K562 (cell line): ENCODE data around the gene KNL1. TPM values are rescaled to one million over a fixed set of nuclear protein-coding genes. Genes with fewer than 3 reads are reported as not detected.
A peak's percentile ranks its signal among the peaks of the same experiment; 100 is the strongest.

Source experiments
- MEIS2 ChIP-seq: fragments of 450-650 bp; IDR thresholded peaks from 2 replicates; pipeline ENCODE4 v1.6.1; 2014; ENCODE audit warnings: mild to moderate bottlenecking; ENCODE audit not compliant: partially characterized antibody
- MLX ChIP-seq, 2 experiments: fragments of 450-650 bp in 1 of 2; sonication (generic) in 1 of 2; formaldehyde crosslinking; conservative IDR thresholded peaks; 2 replicates each; pipeline versions ENCODE4 v1.4.0 to v1.8.1; 2020 to 2022; ENCODE audit warnings: mild to moderate bottlenecking in 1 of 2, missing genetic modification reagents in 1 of 2
- MYC ChIP-seq, 2 experiments: fragments of 250-450 bp in 1 of 2; sonication (Bioruptor Pico) in 1 of 2; IDR thresholded peaks; 2 replicates each; pipeline versions ENCODE4 v1.5.1 to v1.6.1; 2012 to 2021; ENCODE audit warnings: low read depth in 2 of 2, borderline replicate concordance in 1 of 2, improper control_type of control experiment in 1 of 2, low read length in 1 of 2, mild to moderate bottlenecking in 1 of 2, moderate library complexity in 1 of 2
- NELFE ChIP-seq: IDR thresholded peaks from 2 replicates; pipeline ENCODE4 v1.6.1; 2011; ENCODE audit warnings: mild to moderate bottlenecking; ENCODE audit not compliant: insufficient read depth, insufficient read length
- SMARCA4 ChIP-seq: fragments of 450-650 bp; IDR thresholded peaks from 2 replicates; pipeline ENCODE4 v1.6.1; 2016
- TBP ChIP-seq: optimal IDR thresholded peaks from 2 replicates; pipeline ENCODE3; 2011; ENCODE audit warnings: low read depth, low read length, improper control_type of control experiment
- TEAD4 ChIP-seq, 2 experiments: sonication (generic) in 1 of 2; formaldehyde crosslinking in 1 of 2; IDR thresholded peaks; 2 replicates each; pipeline versions ENCODE4 v1.6.1 to v1.8.0; 2012 to 2022; ENCODE audit warnings: borderline replicate concordance in 1 of 2, inconsistent platforms in 1 of 2, low read length in 1 of 2, mild to moderate bottlenecking in 1 of 2, missing genetic modification reagents in 1 of 2
- THRB ChIP-seq: fragments of 450-650 bp; formaldehyde crosslinking; conservative IDR thresholded peaks from 2 replicates; pipeline ENCODE4 v1.4.0; 2022; ENCODE audit warnings: mild to moderate bottlenecking, missing genetic modification characterization
- UBTF ChIP-seq, 2 experiments: IDR thresholded peaks; 2 replicates each; pipeline ENCODE4 v1.6.1; 2012; ENCODE audit warnings: improper control_type of control experiment in 2 of 2, low read depth in 2 of 2, low read length in 2 of 2, borderline replicate concordance in 1 of 2
- polyA plus RNA-seq, 8 experiments: library from polyadenylated mRNA; depleted of rRNA in 4 of 8; stranded (reverse) in 5 of 8; unstranded in 3 of 8; fragments of >200 nt; fragmentation: Nextera tagmentation in 2 of 8; fragmentation: Illumina TruSeq in 1 of 8; extraction: Ambion mirVana in 2 of 8; extraction: Trizol in 1 of 8; gene quantifications; 2 replicates each; pipeline versions ENCODE4 v1.2.1 to v1.2.3, GENCODE V29; 2011 to 2014; ENCODE audit warnings: inconsistent platforms in 1 of 8, missing spikeins in 1 of 8
- total RNA-seq, 7 experiments: library from RNA; depleted of rRNA in 6 of 7; stranded (reverse); fragments of >200 nt in 6 of 7; fragmentation: Illumina TruSeq in 2 of 7; extraction: Trizol in 2 of 7; gene quantifications; 2 replicates each; pipeline versions ENCODE4 v1.2.1 to v1.2.3, GENCODE V29; 2011 to 2021; ENCODE audit warnings: low replicate concordance in 1 of 7
- TF ChIP-seq, protein P1 (sequence below): IDR thresholded peaks from 3 replicates; pipeline ENCODE4 v1.6.1; 2011; ENCODE audit warnings: borderline replicate concordance, mild to moderate bottlenecking, moderate library complexity; ENCODE audit not compliant: insufficient read length; ENCODE audit errors: extremely low read depth
- TF ChIP-seq, protein P2 (sequence below): fragments of 450-650 bp; conservative IDR thresholded peaks from 2 replicates; pipeline ENCODE4 v1.6.1; 2016; ENCODE audit warnings: missing genetic modification characterization, low read depth, mild to moderate bottlenecking, control low read depth, missing compliant biosample characterization
- TF ChIP-seq, protein P3 (sequence below): IDR thresholded peaks from 2 replicates; pipeline ENCODE4 v1.6.1; 2011; ENCODE audit warnings: borderline replicate concordance, low read depth, mild to moderate bottlenecking, moderate library complexity, low read length; ENCODE audit not compliant: insufficient read depth, poor library complexity, severe bottlenecking

KNL1 gene
- total and polyA plus RNA-seq, 9 of the 15 experiments (the other 6 are each of a cell fraction or from before 2014, with no cell fraction given): 14.5 to 65.4 (median 34.6) TPM

GRCh38 chr15:40693904-40694687 is 100.0 kb downstream of the KNL1 start (continued):
- TF ChIP-seq, protein P1, sequence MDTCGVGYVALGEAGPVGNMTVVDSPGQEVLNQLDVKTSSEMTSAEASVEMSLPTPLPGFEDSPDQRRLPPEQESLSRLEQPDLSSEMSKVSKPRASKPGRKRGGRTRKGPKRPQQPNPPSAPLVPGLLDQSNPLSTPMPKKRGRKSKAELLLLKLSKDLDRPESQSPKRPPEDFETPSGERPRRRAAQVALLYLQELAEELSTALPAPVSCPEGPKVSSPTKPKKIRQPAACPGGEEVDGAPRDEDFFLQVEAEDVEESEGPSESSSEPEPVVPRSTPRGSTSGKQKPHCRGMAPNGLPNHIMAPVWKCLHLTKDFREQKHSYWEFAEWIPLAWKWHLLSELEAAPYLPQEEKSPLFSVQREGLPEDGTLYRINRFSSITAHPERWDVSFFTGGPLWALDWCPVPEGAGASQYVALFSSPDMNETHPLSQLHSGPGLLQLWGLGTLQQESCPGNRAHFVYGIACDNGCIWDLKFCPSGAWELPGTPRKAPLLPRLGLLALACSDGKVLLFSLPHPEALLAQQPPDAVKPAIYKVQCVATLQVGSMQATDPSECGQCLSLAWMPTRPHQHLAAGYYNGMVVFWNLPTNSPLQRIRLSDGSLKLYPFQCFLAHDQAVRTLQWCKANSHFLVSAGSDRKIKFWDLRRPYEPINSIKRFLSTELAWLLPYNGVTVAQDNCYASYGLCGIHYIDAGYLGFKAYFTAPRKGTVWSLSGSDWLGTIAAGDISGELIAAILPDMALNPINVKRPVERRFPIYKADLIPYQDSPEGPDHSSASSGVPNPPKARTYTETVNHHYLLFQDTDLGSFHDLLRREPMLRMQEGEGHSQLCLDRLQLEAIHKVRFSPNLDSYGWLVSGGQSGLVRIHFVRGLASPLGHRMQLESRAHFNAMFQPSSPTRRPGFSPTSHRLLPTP: no peak
- TF ChIP-seq THRB (CRISPR knock-in tag) (peak; percentile 53; the same call in 1 of the 2 replicates), MEIS2 (peak; percentile 1), MYC (IDR thresholded peaks at IDR 0.05; ENCODE audit: low read depth, low read length) (0 out of 2 replicates have a peak, but pooled peaks have one; percentile 72), MYC (CRISPR knock-in tag; IDR thresholded peaks at IDR 0.05; ENCODE audit: borderline replicate concordance, low read depth) (no peak), TBP (peak; percentile 15), NELFE (no peak), MLX (CRISPR knock-in tag; conservative IDR thresholded peaks at IDR 0.05) (no peak), SMARCA4 (0 out of 2 replicates have a peak, but pooled peaks have one; percentile 36), TEAD4 (IDR thresholded peaks at IDR 0.05; ENCODE audit: low read length) (peak; percentile 74), TEAD4 (CRISPR knock-in tag; IDR thresholded peaks at IDR 0.05; ENCODE audit: borderline replicate concordance) (no peak; the same call in 1 of the 2 replicates), UBTF (IDR thresholded peaks at IDR 0.05; ENCODE audit: borderline replicate concordance in 1 of 2, low read depth in 2 of 2, low read length in 2 of 2) (0 out of 4 replicates have a peak, but pooled peaks of 1 of the 2 experiments have one; percentile 16)
- TF ChIP-seq, protein P2, sequence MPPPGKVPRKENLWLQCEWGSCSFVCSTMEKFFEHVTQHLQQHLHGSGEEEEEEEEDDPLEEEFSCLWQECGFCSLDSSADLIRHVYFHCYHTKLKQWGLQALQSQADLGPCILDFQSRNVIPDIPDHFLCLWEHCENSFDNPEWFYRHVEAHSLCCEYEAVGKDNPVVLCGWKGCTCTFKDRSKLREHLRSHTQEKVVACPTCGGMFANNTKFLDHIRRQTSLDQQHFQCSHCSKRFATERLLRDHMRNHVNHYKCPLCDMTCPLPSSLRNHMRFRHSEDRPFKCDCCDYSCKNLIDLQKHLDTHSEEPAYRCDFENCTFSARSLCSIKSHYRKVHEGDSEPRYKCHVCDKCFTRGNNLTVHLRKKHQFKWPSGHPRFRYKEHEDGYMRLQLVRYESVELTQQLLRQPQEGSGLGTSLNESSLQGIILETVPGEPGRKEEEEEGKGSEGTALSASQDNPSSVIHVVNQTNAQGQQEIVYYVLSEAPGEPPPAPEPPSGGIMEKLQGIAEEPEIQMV (tag): no peak
- TF ChIP-seq, protein P3, sequence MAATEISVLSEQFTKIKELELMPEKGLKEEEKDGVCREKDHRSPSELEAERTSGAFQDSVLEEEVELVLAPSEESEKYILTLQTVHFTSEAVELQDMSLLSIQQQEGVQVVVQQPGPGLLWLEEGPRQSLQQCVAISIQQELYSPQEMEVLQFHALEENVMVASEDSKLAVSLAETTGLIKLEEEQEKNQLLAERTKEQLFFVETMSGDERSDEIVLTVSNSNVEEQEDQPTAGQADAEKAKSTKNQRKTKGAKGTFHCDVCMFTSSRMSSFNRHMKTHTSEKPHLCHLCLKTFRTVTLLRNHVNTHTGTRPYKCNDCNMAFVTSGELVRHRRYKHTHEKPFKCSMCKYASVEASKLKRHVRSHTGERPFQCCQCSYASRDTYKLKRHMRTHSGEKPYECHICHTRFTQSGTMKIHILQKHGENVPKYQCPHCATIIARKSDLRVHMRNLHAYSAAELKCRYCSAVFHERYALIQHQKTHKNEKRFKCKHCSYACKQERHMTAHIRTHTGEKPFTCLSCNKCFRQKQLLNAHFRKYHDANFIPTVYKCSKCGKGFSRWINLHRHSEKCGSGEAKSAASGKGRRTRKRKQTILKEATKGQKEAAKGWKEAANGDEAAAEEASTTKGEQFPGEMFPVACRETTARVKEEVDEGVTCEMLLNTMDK: peak; percentile 84
